GM18511 (cell line): Measurements from ENCODE around the gene PPM1H.

Experiments
- ATAC-seq: cut with Tn5 transposase; IDR thresholded peaks from one replicate; pipeline ENCODE4 v1.9.1; 2021; ENCODE audit warnings: mild to moderate bottlenecking, moderate library complexity; ENCODE audit not compliant: unreplicated experiment

The PPM1H gene

DNA sequence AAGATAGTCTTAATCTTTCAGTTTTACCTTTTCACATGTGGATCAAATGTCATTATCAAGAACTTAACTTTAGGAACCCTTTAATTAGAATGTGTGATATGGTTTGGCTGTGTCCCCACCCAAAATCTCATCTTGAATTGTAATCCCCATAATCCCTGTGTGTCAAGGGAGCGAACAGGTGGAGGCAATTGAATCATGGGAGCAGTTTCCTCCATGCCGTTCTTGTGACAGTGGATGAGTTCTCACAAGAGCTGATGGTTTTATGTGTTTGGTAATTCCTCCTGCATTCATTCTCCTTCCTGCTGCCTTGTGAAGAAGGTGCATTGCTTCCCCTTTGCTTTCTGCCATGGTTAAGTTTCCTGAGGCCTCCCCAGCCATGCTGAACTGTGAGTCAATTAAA lies 307.8 kb downstream of the PPM1H start:
- no peak for ATAC-seq

- no peak for ATAC-seq
Measured at GRCh38 chr12:62625228-62625627, 309.7 kb downstream of the PPM1H start.

DNA sequence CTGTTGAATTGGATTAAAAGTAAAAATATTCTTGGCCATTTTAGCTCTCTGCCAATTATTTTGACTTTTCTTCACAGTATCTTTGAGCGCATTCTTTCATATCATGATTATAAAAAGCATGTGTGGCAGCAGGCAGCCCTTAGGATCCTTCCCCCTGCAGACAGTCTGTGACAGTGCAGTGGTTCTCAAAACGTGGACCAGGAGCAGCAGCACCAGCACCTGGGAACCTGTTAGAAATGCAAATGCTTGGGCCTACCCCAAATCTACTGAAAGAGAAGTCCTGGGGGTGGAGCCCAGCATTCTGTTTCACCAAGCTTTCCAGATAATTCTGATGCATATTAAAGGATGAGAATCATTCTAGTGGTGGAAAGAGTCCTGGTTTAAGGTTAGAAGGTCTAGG lies 312.8 kb downstream of the PPM1H start:
- ATAC-seq, result no peak

DNA sequence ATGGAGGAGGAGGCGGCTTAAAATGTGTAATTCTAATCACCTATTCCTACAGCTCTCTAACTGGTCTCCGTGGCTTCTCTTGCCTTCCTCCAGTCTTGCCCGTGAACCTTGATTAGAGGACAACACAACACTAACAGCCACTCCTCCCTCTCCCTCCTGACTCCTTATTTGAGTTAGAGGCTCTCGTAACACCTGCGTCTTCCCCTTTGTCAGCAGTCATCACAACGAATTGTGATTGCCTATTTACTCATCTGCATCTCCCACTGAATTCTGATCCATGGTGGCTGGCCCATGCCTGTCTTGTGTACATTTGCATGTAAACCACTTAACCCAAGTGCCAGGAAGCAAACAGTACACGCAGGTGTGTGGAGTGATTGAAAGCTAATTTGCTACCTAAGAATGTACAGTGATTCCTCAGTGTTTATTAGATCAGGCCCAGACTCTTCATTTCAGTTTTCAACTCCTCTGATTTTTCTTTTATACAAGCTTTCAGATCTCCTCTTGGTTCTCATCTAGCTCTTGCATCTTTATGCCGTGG lies 313.8 kb downstream of the PPM1H start:
- ATAC-seq, result no peak

- ATAC-seq, result no peak
Measured at GRCh38 chr12:62618930-62619329, 316.0 kb downstream of the PPM1H start.

- ATAC-seq, result no peak
Measured at GRCh38 chr12:62618319-62618718, 316.6 kb downstream of the PPM1H start.

DNA sequence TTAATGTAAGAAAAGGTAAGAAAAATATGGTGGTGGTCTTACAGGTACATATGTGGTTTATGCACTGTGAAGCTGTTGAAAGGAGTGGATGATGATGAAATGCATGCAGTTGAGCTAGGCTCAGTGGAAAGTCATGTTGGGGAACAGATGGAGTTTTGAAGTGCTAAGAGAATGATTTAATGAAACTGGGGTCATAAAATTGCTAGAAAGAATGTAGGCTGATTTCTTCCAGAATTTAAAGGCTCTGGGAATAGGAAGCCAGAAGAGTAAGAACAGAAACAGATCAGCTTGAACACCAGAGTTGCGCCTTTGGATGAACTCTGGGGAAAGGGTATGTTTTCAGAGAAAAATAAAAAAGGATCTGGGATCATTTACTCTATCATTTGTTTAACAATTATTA lies 321.9 kb downstream of the PPM1H start:
- no peak for ATAC-seq

DNA sequence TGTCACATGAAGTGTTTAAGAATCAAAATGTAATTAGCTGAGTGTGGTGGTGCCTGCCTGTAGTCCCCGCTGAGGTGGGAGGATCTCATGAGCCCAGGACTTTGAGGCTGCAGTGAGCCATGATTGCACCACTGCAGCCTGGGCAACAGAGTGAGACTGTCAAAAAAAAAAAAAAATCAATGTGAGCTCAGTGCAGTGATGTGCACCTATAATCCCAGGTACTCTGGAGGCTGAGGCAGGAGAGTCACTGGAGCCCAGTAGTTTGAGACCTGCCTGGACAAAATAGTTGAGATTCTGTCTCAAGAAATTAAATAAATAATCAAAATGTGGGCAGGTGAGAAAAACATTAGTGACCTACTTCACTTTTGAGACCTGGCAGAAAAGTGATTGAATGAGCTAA lies 328.3 kb downstream of the PPM1H start:
- ATAC-seq, result no peak

DNA sequence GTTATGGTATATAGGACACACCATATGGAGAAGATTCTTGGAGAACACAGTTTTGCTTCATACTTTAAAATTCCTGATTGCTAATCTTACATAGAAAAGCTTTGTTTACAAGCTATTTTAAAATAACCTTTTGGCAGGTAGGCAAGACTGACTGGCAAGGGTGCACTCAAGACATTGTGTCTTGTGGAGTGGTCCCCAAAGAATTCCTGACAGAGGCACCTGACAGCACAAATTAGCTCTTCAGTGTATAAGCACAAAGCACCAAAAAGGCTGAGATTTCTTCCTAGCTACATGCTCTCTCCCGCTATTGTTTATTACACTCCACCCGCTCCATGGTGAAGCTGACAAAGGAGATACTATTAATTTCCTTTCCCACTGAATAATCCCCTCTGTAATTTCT lies 329.0 kb downstream of the PPM1H start:
- no peak for ATAC-seq

GRCh38 chr12:62604871-62605270 lies 330.1 kb downstream of the PPM1H start:
- no peak for ATAC-seq

DNA sequence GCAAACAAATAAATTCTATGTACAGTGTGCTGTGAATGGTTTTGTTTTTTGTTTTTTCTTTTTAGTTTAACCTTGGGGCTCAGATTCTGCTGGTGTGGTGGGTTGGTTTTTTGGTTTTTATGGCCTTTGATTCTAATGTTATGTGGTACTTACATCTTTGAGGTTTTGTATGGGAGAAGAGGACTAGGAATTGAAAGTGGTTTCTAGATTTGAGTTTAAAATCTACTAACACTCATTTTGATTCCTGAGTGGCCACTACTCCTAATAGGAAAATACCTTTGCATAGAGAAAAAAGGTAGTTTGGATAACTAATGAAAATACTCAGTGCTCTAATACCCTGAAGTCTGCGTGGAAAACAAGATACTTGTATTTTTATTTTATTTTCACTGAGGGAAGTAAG lies 330.6 kb downstream of the PPM1H start:
- no peak for ATAC-seq

DNA sequence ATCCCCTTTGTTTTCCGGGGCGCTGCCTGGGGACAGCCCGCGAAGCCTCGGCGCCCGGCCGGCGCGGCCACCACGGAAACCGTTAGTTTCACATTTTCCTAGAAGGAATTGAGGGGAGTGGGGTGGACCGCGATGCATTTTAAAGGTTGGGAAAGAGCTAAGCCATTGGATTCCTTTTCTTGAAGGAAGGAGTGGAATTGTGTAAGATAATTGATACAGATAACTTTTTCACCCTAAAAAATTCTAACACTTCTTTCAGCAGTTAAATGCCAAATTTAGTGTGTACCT lies 331.2 kb downstream of the PPM1H start:
- ATAC-seq, result no peak

GRCh38 chr12:62603061-62603810 lies 331.7 kb downstream of the PPM1H start:
- ATAC-seq, result peak; percentile 75

- peak; percentile 68 for ATAC-seq
Measured at GRCh38 chr12:62602255-62603060, 332.5 kb downstream of the PPM1H start.

- ATAC-seq, result no peak
Measured at GRCh38 chr12:62601765-62602164, 333.2 kb downstream of the PPM1H start.

- ATAC-seq, result no peak
Measured at GRCh38 chr12:62599854-62600437, 335.0 kb downstream of the PPM1H start.

DNA sequence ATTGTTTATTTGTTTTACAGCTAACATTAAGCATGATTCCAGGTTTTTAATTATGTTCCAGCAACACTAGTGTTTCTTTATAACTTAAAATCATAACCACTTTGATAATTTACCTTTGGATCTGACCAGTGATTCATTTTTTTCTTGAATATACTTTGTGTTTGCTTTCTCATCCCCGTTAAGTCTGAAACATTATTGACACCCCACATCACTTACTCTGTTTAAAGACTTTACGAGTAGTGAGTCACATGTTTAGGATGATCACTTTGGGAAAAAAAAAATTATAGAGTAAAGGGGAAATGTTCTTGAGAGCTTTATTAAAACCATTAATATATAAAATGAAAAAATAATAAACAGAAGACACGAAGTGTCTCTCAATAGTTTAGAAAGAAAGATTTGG lies 336.1 kb downstream of the PPM1H start:
- no peak for ATAC-seq

- ATAC-seq, result no peak
Measured at GRCh38 chr12:62597253-62597652, 337.7 kb downstream of the PPM1H start.
